ENCODE data around the gene PRSS50.

Gene PRSS50

GRCh38 chr3:46690798-46691197 lies 26.9 kb downstream of the PRSS50 start:
- no peak for DNase-seq

- DNase-seq, result no peak
These were observed 32.2 kb downstream of the PRSS50 start for GRCh38 chr3:46685446-46685845.

GRCh38 chr3:46684891-46685290 lies 32.8 kb downstream of the PRSS50 start:
- no peak for DNase-seq

GRCh38 chr3:46682974-46683373 lies 34.7 kb downstream of the PRSS50 start:
- no peak for DNase-seq

GRCh38 chr3:46681856-46682540 lies 35.7 kb downstream of the PRSS50 start:
- DNase-seq, result no peak

GRCh38 chr3:46681387-46681786 lies 36.3 kb downstream of the PRSS50 start:
- DNase-seq, result no peak

GRCh38 chr3:46680298-46680826 lies 37.3 kb downstream of the PRSS50 start:
- DNase-seq, result no peak

GRCh38 chr3:46679681-46680080 lies 38.0 kb downstream of the PRSS50 start:
- DNase-seq, result no peak

- no peak for DNase-seq
These were observed 39.4 kb downstream of the PRSS50 start for GRCh38 chr3:46678280-46678679.

- no peak for DNase-seq
These were observed 40.3 kb downstream of the PRSS50 start for GRCh38 chr3:46677411-46677726.

- DNase-seq, result no peak
These were observed 40.9 kb downstream of the PRSS50 start for GRCh38 chr3:46676601-46677410.

GRCh38 chr3:46675843-46676567 lies 41.7 kb downstream of the PRSS50 start:
- no peak for DNase-seq

GRCh38 chr3:46675426-46675825 lies 42.2 kb downstream of the PRSS50 start:
- no peak for DNase-seq

GRCh38 chr3:46674031-46674845 lies 43.4 kb downstream of the PRSS50 start:
- DNase-seq, result no peak

- no peak for DNase-seq
These were observed 44.3 kb downstream of the PRSS50 start for GRCh38 chr3:46673151-46674030.

- DNase-seq, result no peak
These were observed 45.3 kb downstream of the PRSS50 start for GRCh38 chr3:46672349-46672695.

- DNase-seq, result no peak
These were observed 45.9 kb downstream of the PRSS50 start for GRCh38 chr3:46671541-46672348.

- no peak for DNase-seq
These were observed 46.7 kb downstream of the PRSS50 start for GRCh38 chr3:46670891-46671427.

GRCh38 chr3:46670000-46670890 lies 47.4 kb downstream of the PRSS50 start:
- DNase-seq, result no peak
